Stimulated activated CD4-positive, alpha-beta T cell treated with anti-CD3 and anti-CD28 coated beads, Interleukin-12 subunit alpha, Interleukin-12 subunit beta, amount 100 ng/mL, for 4 hours (primary cell): ENCODE data around the gene SERPINH1.
"Not testable (repeated sequence)": the region's sequence is repeated elsewhere in the genome, so short reads cannot be mapped to it uniquely, and the experiment has no call there.

Source experiments
- DNase-seq: peaks from one replicate; pipeline ENCODE4 v3.0.0-alpha.2; 2020

SERPINH1 gene

GRCh38 chr11:75578977-75579376 is 16.9 kb downstream of the SERPINH1 start:
- no peak for DNase-seq

- no peak for DNase-seq
Observed at GRCh38 chr11:75579841-75580240, 17.8 kb downstream of the SERPINH1 start.

GRCh38 chr11:75582506-75582894 is 20.4 kb downstream of the SERPINH1 start:
- DNase-seq, result no peak

GRCh38 chr11:75582895-75583717 is 21.1 kb downstream of the SERPINH1 start:
- no peak for DNase-seq

- no peak for DNase-seq
Observed at GRCh38 chr11:75583718-75584658, 21.9 kb downstream of the SERPINH1 start.

GRCh38 chr11:75584659-75585292 is 22.7 kb downstream of the SERPINH1 start:
- DNase-seq, result not testable (repeated sequence)

- no peak for DNase-seq
Observed at GRCh38 chr11:75585293-75585670, 23.2 kb downstream of the SERPINH1 start.

GRCh38 chr11:75586395-75586794 is 24.3 kb downstream of the SERPINH1 start:
- no peak for DNase-seq

- DNase-seq, result no peak
Observed at GRCh38 chr11:75588051-75588481, 26.0 kb downstream of the SERPINH1 start.

GRCh38 chr11:75589051-75589450 is 27.0 kb downstream of the SERPINH1 start:
- DNase-seq, result no peak

- DNase-seq, result no peak
Observed at GRCh38 chr11:75589933-75590332, 27.9 kb downstream of the SERPINH1 start.

GRCh38 chr11:75591371-75591770 is 29.3 kb downstream of the SERPINH1 start:
- no peak for DNase-seq

- DNase-seq, result no peak
Observed at GRCh38 chr11:75591966-75592365, 29.9 kb downstream of the SERPINH1 start.

GRCh38 chr11:75592715-75593114 is 30.7 kb downstream of the SERPINH1 start:
- DNase-seq, result no peak

- no peak for DNase-seq
Observed at GRCh38 chr11:75593286-75593915, 31.3 kb downstream of the SERPINH1 start.

GRCh38 chr11:75594211-75594610 is 32.2 kb downstream of the SERPINH1 start:
- no peak for DNase-seq

GRCh38 chr11:75595429-75595828 is 33.4 kb downstream of the SERPINH1 start:
- DNase-seq, result no peak

- no peak for DNase-seq
Observed at GRCh38 chr11:75596914-75597313, 34.9 kb downstream of the SERPINH1 start.

GRCh38 chr11:75597636-75598035 is 35.6 kb downstream of the SERPINH1 start:
- no peak for DNase-seq

- no peak for DNase-seq
Observed at GRCh38 chr11:75598264-75598663, 36.2 kb downstream of the SERPINH1 start.

GRCh38 chr11:75598900-75599299 is 36.8 kb downstream of the SERPINH1 start:
- DNase-seq, result no peak

GRCh38 chr11:75600356-75600755 is 38.3 kb downstream of the SERPINH1 start:
- no peak for DNase-seq

- no peak for DNase-seq
Observed at GRCh38 chr11:75601494-75601893, 39.4 kb downstream of the SERPINH1 start.
